Limb (tissue), 2 donors: ENCODE results near the gene LTBP3.
"Not testable (repeated sequence)": the region's sequence is repeated elsewhere in the genome, so short reads cannot be mapped to it uniquely, and the experiment has no call there.

Source experiments
- DNase-seq, 2 donors: peaks; one replicate each; pipeline ENCODE4 v3.0.0-alpha.2; 2016; ENCODE audit errors: extremely low spot score in 2 of 2

LTBP3 gene

GRCh38 chr11:65571940-65572339 is 13.8 kb upstream of the LTBP3 start:
- no peak for DNase-seq

- DNase-seq, result no peak
Observed at GRCh38 chr11:65571420-65571819, 13.3 kb upstream of the LTBP3 start.

GRCh38 chr11:65569973-65570918 is 12.1 kb upstream of the LTBP3 start, which contains the start of gene ZNRD2:
Gene ZNRD2 (plus strand): TSS chr11:65570477. CDS start chr11:65570492, 15 bp downstream.
- DNase-seq, result peak; percentile 95 to 97

GRCh38 chr11:65569164-65569972 is 11.2 kb upstream of the LTBP3 start:
- DNase-seq, result no peak

- DNase-seq, result no peak
Observed at GRCh38 chr11:65565624-65566453, 7.7 kb upstream of the LTBP3 start.

- DNase-seq, result not testable (repeated sequence)
Observed at GRCh38 chr11:65564879-65565559, 6.9 kb upstream of the LTBP3 start.

- no peak for DNase-seq
Observed at GRCh38 chr11:65563601-65564000, 5.4 kb upstream of the LTBP3 start.

- DNase-seq, result no peak
Observed at GRCh38 chr11:65562788-65563187, 4.6 kb upstream of the LTBP3 start.

- no peak for DNase-seq
Observed at GRCh38 chr11:65562020-65562419, 3.9 kb upstream of the LTBP3 start.

- DNase-seq, result no peak
Observed at GRCh38 chr11:65560555-65561418, 2.6 kb upstream of the LTBP3 start.

GRCh38 chr11:65559951-65560537 is 1.9 kb upstream of the LTBP3 start:
- no peak for DNase-seq

GRCh38 chr11:65559535-65559934 is 1.4 kb upstream of the LTBP3 start:
- no peak for DNase-seq

GRCh38 chr11:65558930-65559509 is 861 bp upstream of the LTBP3 start:
- DNase-seq, result peak in 1 of 2 donors; percentile 82

- no peak for DNase-seq
Observed at GRCh38 chr11:65557280-65558001, 718 bp downstream of the LTBP3 start.

- DNase-seq, result no peak
Observed at GRCh38 chr11:65556470-65557279, 1.5 kb downstream of the LTBP3 start.

- DNase-seq, result no peak
Observed at GRCh38 chr11:65555693-65556231, 2.4 kb downstream of the LTBP3 start.

- DNase-seq, result no peak
Observed at GRCh38 chr11:65554842-65555430, 3.2 kb downstream of the LTBP3 start.
